GM18499 (cell line): ENCODE data around the gene TRMT10C.
A peak's percentile ranks its signal among the peaks of the same experiment; 100 is the strongest.
"Not testable (repeated sequence)": the region's sequence is repeated elsewhere in the genome, so short reads cannot be mapped to it uniquely, and the experiment has no call there.

Source experiments
- ATAC-seq: cut with Tn5 transposase; IDR thresholded peaks from one replicate; pipeline ENCODE4 v1.9.1; 2021; ENCODE audit warnings: moderate number of reproducible peaks; ENCODE audit not compliant: insufficient read depth, unreplicated experiment

The TRMT10C gene

GRCh38 chr3:101561630-101562328, at the start of gene TRMT10C:
TRMT10C (plus strand) TSS chr3:101561868; CDS start chr3:101564782, 2,914 bp downstream.
- peak; percentile 94 for ATAC-seq

- ATAC-seq: no peak
Measured at GRCh38 chr3:101512396-101512645, 49.3 kb upstream of the TRMT10C start.

GRCh38 chr3:101512646-101513418, 48.8 kb upstream of the TRMT10C start, which contains the start of gene SENP7:
SENP7 (minus strand) TSS chr3:101513212; CDS start chr3:101513130, 82 bp downstream.
- no peak for ATAC-seq

- no peak for ATAC-seq
Measured at GRCh38 chr3:101513419-101513986, 48.2 kb upstream of the TRMT10C start.

GRCh38 chr3:101518421-101518871, 43.2 kb upstream of the TRMT10C start:
- peak; percentile 99 for ATAC-seq

DNA sequence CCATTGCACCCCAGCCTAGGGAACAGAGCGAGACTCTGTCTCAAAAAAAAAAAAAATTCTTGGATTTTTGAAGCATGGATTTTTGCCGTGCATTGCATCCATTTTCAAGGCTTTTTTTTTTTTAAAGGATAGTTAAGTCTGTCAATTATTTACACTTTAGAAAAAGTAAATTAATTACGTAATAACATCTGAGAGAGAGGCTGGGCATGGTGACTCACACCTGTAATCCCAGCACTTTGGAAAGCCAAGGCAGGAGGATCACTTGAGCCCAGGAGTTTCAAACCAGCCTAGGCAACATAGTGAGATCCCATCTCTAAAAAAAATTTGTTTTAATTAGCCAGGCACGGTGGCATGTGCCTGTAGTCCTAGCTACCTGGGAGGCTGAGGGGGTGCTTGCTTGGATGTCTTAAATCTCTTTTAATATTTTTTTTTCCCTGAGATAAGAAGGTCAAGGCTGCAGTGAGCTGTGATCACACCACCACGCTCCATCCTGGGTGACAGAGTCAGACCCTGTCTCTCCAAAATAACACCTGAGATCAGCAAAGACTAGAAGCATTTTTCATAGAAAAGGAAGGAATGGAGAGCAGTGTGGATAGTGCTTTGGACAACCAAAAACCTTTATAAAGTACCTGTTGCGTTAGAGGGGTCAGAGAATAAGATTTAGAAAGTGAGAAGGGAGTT, 41.8 kb upstream of the TRMT10C start:
- ATAC-seq: no peak

GRCh38 chr3:101521211-101521701, 40.4 kb upstream of the TRMT10C start:
- no peak for ATAC-seq

- ATAC-seq: no peak
Measured at GRCh38 chr3:101527441-101527840, 34.2 kb upstream of the TRMT10C start.

DNA sequence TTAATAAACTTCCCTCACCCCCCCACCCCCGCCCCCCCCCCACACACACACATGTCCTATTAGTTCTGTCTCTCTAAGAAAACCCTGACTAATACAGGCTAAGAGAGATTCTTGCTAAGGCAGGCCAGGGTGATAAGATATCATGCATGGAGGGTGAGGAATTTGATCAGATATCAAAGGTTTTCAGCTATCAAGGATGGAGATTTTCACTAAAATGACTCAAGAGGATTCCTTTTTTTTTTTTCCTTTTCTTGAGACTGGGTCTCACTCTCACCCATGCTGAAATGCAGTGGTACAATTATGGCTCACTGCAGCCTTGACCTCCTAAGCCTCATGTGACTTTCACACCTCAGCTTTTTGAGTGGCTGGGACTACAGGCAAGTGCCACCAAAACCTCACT, 33.8 kb upstream of the TRMT10C start:
- no peak for ATAC-seq

GRCh38 chr3:101529816-101530685, 31.6 kb upstream of the TRMT10C start:
- no peak for ATAC-seq

GRCh38 chr3:101530686-101531047, 31.0 kb upstream of the TRMT10C start:
- ATAC-seq: no peak

DNA sequence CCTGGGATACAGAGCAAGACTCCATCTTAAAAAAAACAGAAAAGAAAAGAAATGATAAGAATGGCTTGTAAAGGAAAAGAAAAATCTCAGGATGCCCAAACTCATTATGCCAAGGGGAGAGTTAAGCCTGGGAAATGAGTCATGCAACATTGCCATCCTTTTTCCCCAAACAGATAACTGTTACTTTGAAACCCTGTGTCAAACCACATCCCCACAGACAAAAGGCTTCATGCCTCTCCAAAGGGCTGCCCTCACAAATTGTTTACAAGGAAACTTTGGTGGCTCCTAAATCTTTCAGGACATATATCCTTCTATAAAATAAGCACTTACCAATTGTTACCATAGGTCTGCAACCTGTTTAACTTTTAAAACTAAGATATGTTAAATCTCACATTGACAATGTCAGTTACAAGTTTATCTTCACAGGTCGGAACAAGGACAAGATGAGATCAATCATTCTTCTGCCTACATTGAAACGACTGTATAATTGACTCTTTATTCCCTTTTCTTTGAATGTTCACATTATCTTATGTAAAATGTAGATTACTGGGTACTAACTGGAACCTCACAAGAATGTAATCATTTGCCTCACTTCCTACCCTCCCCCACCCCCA, 30.1 kb upstream of the TRMT10C start:
- ATAC-seq: no peak

GRCh38 chr3:101532783-101533602, 28.7 kb upstream of the TRMT10C start:
- ATAC-seq: no peak

DNA sequence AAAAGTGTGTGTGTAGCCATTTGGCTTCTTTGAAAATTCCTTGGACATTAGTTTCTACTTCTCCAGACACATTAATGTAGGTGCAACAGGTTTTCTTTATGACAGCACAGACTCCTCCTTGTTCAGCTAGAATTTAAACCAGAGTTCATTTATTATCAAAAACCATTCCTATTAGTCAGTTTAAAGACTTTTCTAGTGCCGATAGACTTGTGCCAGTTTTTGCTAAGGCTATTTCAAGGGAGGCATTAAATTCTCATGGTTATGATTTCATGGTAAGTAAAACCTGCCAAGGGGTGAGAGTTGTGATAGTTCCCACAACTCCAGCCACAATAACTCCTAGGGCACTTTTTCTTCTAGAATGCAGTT, 28.1 kb upstream of the TRMT10C start:
- no peak for ATAC-seq

DNA sequence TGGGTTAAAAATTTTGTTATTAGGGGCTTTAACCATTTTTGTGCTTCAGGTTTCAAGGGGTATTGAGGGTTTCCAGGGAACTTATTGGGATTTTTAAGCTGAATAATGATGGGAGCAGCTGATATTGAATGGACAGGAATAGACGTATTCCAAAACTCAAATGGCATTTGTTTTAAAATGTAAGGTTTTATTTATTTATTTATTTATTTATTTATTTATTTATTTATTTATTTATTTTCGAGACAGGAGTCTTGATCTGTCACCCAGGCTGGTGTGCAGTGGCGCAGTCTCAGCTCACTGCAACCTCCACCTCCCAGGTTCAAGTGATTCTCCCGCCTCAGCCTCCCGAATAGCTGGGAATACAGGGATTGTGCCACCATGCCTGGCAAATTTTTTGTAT, 26.4 kb upstream of the TRMT10C start:
- no peak for ATAC-seq

GRCh38 chr3:101536266-101536665, 25.4 kb upstream of the TRMT10C start:
- ATAC-seq: no peak

DNA sequence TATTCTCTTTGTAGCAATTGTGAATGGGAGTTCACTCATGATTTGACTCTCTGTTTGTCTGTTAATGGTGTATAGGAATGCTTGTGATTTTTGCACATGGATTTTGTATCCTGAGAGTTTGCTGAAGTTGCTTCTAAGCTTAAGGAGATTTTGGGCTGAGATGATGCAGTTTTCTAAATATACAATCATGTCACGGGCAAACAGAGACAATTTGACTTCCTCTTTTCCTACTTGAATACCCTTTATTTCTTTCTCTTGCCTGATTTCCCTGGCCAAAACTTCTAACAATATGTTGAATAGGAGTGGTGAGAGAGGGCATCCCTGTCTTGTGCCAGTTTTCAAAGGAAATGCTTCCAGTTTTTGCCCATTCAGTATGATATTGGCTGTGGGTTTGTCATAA, 24.7 kb upstream of the TRMT10C start:
- not testable (repeated sequence) for ATAC-seq

DNA sequence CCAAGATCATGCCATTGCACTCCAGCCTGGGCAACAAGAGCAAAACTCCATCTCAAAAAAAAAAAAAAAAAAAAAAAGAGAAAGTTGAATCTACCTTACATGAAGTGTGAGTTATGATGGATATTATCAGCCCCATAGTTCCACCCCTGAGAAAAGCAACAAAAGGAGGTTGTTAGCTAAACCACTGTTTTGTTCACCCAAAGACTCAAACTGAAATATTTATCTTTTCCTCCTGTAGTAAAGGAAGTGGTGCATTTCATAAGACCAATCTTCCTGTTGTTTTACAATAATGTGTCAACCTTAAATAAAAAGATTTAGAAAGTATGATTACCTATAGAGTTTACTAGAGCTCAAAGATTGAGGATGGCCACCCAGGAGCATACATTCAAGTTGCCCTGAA, 18.7 kb upstream of the TRMT10C start:
- ATAC-seq: no peak
